Fibroblast of lung (primary cell): ENCODE data around the gene ZNF324. TPM values are rescaled to one million over a fixed set of nuclear protein-coding genes. Genes with fewer than 3 reads are reported as not detected.
"Not testable (repeated sequence)": the region's sequence is repeated elsewhere in the genome, so short reads cannot be mapped to it uniquely, and the experiment has no call there.

Source experiments
- DNase-seq, 2 donors: peaks; one replicate each; pipeline versions ENCODE4 v3.0.0 to v3.0.0-alpha.2; 2010; ENCODE audit warnings: low read depth in 2 of 2
- H2AFZ ChIP-seq: 2 replicates; pipeline ENCODE4 v1.5.1; 2012; ENCODE audit warnings: low read length, control low read depth, inconsistent platforms
- H3K27ac ChIP-seq: 2 replicates; pipeline ENCODE4 v1.5.1; 2011; ENCODE audit warnings: low read length, control low read depth; ENCODE audit not compliant: insufficient read depth
- H3K27me3 ChIP-seq: 2 replicates; pipeline ENCODE4 v1.5.1; 2011; ENCODE audit warnings: mild to moderate bottlenecking, low read length; ENCODE audit not compliant: control insufficient read depth, insufficient read depth
- H3K36me3 ChIP-seq: 2 replicates; pipeline ENCODE4 v1.5.1; 2011; ENCODE audit warnings: low read length; ENCODE audit not compliant: control insufficient read depth, insufficient read depth
- H3K4me1 ChIP-seq: 2 replicates; pipeline ENCODE4 v1.5.1; 2011; ENCODE audit warnings: low read length; ENCODE audit not compliant: control insufficient read depth, insufficient read depth; ENCODE audit errors: extremely low read depth
- H3K4me2 ChIP-seq: 2 replicates; pipeline ENCODE4 v1.5.1; 2011; ENCODE audit warnings: low read length, control low read depth; ENCODE audit not compliant: insufficient read depth; ENCODE audit errors: extremely low read depth
- H3K4me3 ChIP-seq, 4 experiments: fragments of 200-600 bp in 1 of 4; sonication (generic) in 1 of 4; replicated peaks in 1 of 4; 2 replicates each; pipeline ENCODE4 v1.5.1; 2011 to 2016; ENCODE audit warnings: low read length in 4 of 4, low read depth in 3 of 4, mild to moderate bottlenecking in 3 of 4, control low read depth in 2 of 4, inconsistent platforms in 1 of 4, mixed read lengths in 1 of 4; ENCODE audit not compliant: insufficient read depth in 1 of 4; ENCODE audit errors: control extremely low read depth in 1 of 4
- H3K79me2 ChIP-seq: 2 replicates; pipeline ENCODE4 v1.5.1; 2012; ENCODE audit warnings: mild to moderate bottlenecking, low read length, inconsistent platforms; ENCODE audit not compliant: control insufficient read depth, insufficient read depth
- H3K9ac ChIP-seq: 2 replicates; pipeline ENCODE4 v1.5.1; 2011; ENCODE audit warnings: mild to moderate bottlenecking, low read length, control low read depth; ENCODE audit not compliant: insufficient read depth
- H3K9me3 ChIP-seq: 2 replicates; pipeline ENCODE4 v1.5.1; 2012; ENCODE audit warnings: low read depth, low read length; ENCODE audit not compliant: control insufficient read depth, insufficient read depth
- H4K20me1 ChIP-seq: 2 replicates; pipeline ENCODE4 v1.5.1; 2011; ENCODE audit warnings: low read length; ENCODE audit not compliant: control insufficient read depth, insufficient read depth; ENCODE audit errors: extremely low read depth
- CTCF ChIP-seq, 2 donors: IDR thresholded peaks in 1 of 2; conservative IDR thresholded peaks in 1 of 2; 1 replicate in 1 of 2; 2 replicates in 1 of 2; pipeline ENCODE4 v1.5.1; 2011 to 2012; ENCODE audit warnings: low read length in 2 of 2, control low read depth in 1 of 2, inconsistent platforms in 1 of 2, low read depth in 1 of 2, mild to moderate bottlenecking in 1 of 2
- EZH2 ChIP-seq: IDR thresholded peaks from 2 replicates; pipeline ENCODE4 v1.5.1; 2012; ENCODE audit warnings: low read length, control low read depth, mild to moderate bottlenecking; ENCODE audit errors: missing control alignments
- polyA plus RNA-seq, 2 donors: library from polyadenylated mRNA; depleted of rRNA in 1 of 2; stranded (reverse) in 1 of 2; unstranded in 1 of 2; fragments of >200 nt; gene quantifications; 2 replicates each; pipeline ENCODE4 v1.2.1, GENCODE V29; 2011 to 2012; ENCODE audit warnings: missing spikeins in 1 of 2
- total RNA-seq: library from RNA; depleted of rRNA; stranded (reverse); fragments of >200 nt; gene quantifications from 2 replicates; pipeline ENCODE4 v1.2.1, GENCODE V29; 2014

ZNF324 gene
- total and polyA plus RNA-seq, 2 donors (not counting 1 experiment from before 2014, with no cell fraction given), result 4.1 to 14.2 TPM

GRCh38 chr19:58448860-58449259 lies 18.0 kb upstream of the ZNF324 start:
- not testable (repeated sequence) for H3K27me3 ChIP-seq, H3K9me3 ChIP-seq, H3K36me3 ChIP-seq

GRCh38 chr19:58449980-58450379 lies 16.9 kb upstream of the ZNF324 start:
- H3K4me3 ChIP-seq, H3K27ac ChIP-seq, H2AFZ ChIP-seq, H3K79me2 ChIP-seq, H3K27me3 ChIP-seq, DNase-seq, H4K20me1 ChIP-seq, H3K36me3 ChIP-seq, H3K9me3 ChIP-seq, H3K9ac ChIP-seq, H3K4me2 ChIP-seq, H3K4me1 ChIP-seq: not testable (repeated sequence)

More at GRCh38 chr19:58448860-58449259, 18.0 kb upstream of the ZNF324 start:
- DNase-seq, H3K9ac ChIP-seq, H3K79me2 ChIP-seq, H3K27ac ChIP-seq, H3K4me1 ChIP-seq, H3K4me3 ChIP-seq, H3K4me2 ChIP-seq, H2AFZ ChIP-seq, H4K20me1 ChIP-seq: not testable (repeated sequence)

GRCh38 chr19:58450856-58451357 lies 16.0 kb upstream of the ZNF324 start:
- Histone ChIP-seq H3K9me3 (no peaks in the 10 kb centered on the region), H3K4me2 (peak overlapping the region; percentile 100), H2AFZ (peak overlapping the region; percentile 96), H3K27me3 (peaks cover 5% of the 10 kb centered on the region), H3K9ac (no peak overlapping the region), H3K36me3 (peaks cover 4% of the 10 kb centered on the region), H3K4me1 (peaks cover 6% of the 10 kb centered on the region), H3K27ac (no peak overlapping the region), H4K20me1 (no peaks in the 10 kb centered on the region), H3K79me2 (no peaks in the 10 kb centered on the region), H3K4me3 (peak overlapping the region; percentile 71 to 93 (median 80))
- DNase-seq, result no peak
- no peak for TF ChIP-seq CTCF (conservative IDR thresholded peaks at IDR 0.05 in 1 of 2, IDR thresholded peaks at IDR 0.05 in 1 of 2; ENCODE audit: low read depth in 1 of 2, low read length in 2 of 2)

GRCh38 chr19:58451358-58452101 lies 15.3 kb upstream of the ZNF324 start, which contains the start of gene ZNF324B:
Gene ZNF324B (plus strand): TSS chr19:58451622. CDS start chr19:58453702, 2,080 bp downstream.
- TF ChIP-seq CTCF (conservative IDR thresholded peaks at IDR 0.05 in 1 of 2, IDR thresholded peaks at IDR 0.05 in 1 of 2; ENCODE audit: low read depth in 1 of 2, low read length in 2 of 2) (no peak), EZH2 (no peak)
- Histone ChIP-seq H3K9ac (peak within 1 kb of the TSS; percentile 72), H3K4me2 (peak within 1 kb of the TSS; percentile 100), H2AFZ (peak within 1 kb of the TSS; percentile 96), H3K79me2 (no peaks in the 10 kb centered on the region), H3K27ac (peak within 1 kb of the TSS; percentile 70), H3K4me1 (peaks cover 6% of the 10 kb centered on the region), H3K9me3 (no peaks in the 10 kb centered on the region), H4K20me1 (no peaks in the 10 kb centered on the region), H3K4me3 (peak within 1 kb of the TSS; percentile 71 to 93 (median 80)), H3K36me3 (peaks cover 7% of the 10 kb centered on the region), H3K27me3 (no peaks in the 10 kb centered on the region)
- peak; percentile 92 for DNase-seq
